Measurements from ENCODE around the gene HDAC4. TPM values are rescaled to one million over a fixed set of nuclear protein-coding genes. Genes with fewer than 3 reads are reported as not detected.

HDAC4 gene
- total RNA-seq, 1 donor from 2014 or later, result 11.8 TPM

DNA sequence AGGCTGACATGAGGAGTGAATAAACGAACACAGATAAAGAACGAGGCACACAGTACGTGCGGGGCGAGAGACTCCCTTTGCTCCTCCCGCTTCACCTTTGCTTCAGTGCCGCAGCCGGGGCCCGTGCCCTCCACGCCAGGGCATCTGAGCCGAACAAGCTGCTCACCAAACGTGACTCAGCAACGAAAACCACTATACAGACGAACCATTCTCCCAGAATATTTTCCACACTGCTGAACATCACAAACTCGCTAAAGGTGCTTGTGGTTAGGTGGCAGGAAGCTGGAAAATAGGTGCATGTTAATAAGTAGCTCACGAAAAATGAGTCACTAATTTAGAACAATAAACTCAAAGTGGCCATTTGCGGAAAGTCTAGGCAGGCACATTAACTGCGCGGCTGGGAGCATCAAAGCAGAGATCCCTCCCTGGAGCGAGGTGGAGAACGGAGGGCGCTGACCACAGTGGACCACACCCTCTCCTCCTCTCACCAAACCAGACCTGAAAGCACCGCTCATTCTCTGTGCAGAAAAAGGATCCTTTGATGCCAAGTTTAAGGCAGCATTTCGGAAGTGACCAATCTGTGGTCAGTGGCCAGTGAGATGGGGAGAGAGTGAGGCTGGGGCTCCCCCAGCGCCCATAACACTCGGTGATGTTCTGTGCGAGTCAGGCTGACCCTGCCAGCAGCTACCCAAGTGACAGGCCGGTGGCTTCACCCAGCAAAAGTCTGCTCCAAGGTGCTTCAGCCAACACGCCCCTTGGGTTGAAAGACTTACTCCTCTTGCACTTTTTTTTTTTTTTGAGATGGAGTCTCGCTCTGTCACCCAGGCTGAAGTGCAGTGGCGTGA lies 153.2 kb downstream of the HDAC4 start:
- no peak for FAIRE-seq
- H3K4me3 ChIP-seq (ENCODE audit: insufficient read depth, low read depth, low read length), result peak overlapping the region; percentile 2
- Mint-ChIP-seq H3K4me3 (ENCODE audit: unreplicated experiment) (no peak overlapping the region), H3K27me3 (ENCODE audit: low read depth, unreplicated experiment) (no peaks in the 10 kb centered on the region), H3K9me3 (ENCODE audit: unreplicated experiment) (no peaks in the 10 kb centered on the region), H3K36me3 (ENCODE audit: low read depth, unreplicated experiment) (no peaks in the 10 kb centered on the region), H3K4me1 (ENCODE audit: low read depth, unreplicated experiment) (peaks cover 22% of the 10 kb centered on the region), H3K27ac (ENCODE audit: unreplicated experiment) (peak overlapping the region; percentile 29)
- peak overlapping the region; percentile 75 for H3K4me2 ChIP-seq (ENCODE audit: low read length)
- H3K27ac ChIP-seq (ENCODE audit: low read depth, low read length), result no peak overlapping the region
- H3K9ac ChIP-seq (ENCODE audit: low read length), result no peak overlapping the region
- DNase-seq (ENCODE audit: low read depth), result peak; percentile 94
- peaks cover 14% of the 10 kb centered on the region for H3K4me1 ChIP-seq (ENCODE audit: insufficient read depth, low read length)
- peaks cover 7% of the 10 kb centered on the region for H4K20me1 ChIP-seq (ENCODE audit: insufficient read depth, low read length)
- no peaks in the 10 kb centered on the region for H3K9me3 ChIP-seq (ENCODE audit: insufficient read depth, low read depth, low read length)
- H2AFZ ChIP-seq (ENCODE audit: low read depth, low read length), result no peak overlapping the region
- TF ChIP-seq, protein P1, sequence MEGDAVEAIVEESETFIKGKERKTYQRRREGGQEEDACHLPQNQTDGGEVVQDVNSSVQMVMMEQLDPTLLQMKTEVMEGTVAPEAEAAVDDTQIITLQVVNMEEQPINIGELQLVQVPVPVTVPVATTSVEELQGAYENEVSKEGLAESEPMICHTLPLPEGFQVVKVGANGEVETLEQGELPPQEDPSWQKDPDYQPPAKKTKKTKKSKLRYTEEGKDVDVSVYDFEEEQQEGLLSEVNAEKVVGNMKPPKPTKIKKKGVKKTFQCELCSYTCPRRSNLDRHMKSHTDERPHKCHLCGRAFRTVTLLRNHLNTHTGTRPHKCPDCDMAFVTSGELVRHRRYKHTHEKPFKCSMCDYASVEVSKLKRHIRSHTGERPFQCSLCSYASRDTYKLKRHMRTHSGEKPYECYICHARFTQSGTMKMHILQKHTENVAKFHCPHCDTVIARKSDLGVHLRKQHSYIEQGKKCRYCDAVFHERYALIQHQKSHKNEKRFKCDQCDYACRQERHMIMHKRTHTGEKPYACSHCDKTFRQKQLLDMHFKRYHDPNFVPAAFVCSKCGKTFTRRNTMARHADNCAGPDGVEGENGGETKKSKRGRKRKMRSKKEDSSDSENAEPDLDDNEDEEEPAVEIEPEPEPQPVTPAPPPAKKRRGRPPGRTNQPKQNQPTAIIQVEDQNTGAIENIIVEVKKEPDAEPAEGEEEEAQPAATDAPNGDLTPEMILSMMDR (IDR thresholded peaks at IDR 0.05; ENCODE audit: insufficient read depth, low read depth, low read length), result no peak
- no peak for TF ChIP-seq EZH2 (IDR thresholded peaks at IDR 0.05; ENCODE audit: insufficient read depth, low read length)
- H3K27me3 ChIP-seq (ENCODE audit: insufficient read depth, low read length), result no peaks in the 10 kb centered on the region
- peaks cover 4% of the 10 kb centered on the region for H3K79me2 ChIP-seq (ENCODE audit: insufficient read depth, low read length)
- no peaks in the 10 kb centered on the region for H3K36me3 ChIP-seq (ENCODE audit: insufficient read depth, low read length)

DNA sequence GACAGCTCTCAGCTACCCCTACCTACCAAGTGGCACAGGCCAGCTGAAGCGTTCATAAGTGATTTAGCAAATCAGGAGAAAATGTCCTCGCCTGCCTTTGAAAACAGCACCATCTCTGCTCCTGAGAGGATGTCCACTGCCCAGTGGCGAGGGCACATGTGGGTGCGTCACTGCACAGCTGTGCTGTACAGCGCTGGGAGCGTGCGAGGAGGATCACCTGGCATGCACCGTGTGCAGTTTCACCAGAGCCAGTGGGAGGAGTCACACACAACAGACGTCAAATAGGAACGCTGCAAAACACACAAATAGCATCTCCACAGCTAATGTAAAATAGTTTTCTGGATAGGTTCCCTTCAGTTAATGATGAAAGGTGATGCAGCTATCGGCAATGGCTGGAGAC lies 154.1 kb downstream of the HDAC4 start:
- H3K4me2 ChIP-seq (ENCODE audit: low read length), result no peak overlapping the region
- TF ChIP-seq, protein P1 (IDR thresholded peaks at IDR 0.05; ENCODE audit: insufficient read depth, low read depth, low read length), result no peak
- TF ChIP-seq EZH2 (IDR thresholded peaks at IDR 0.05; ENCODE audit: insufficient read depth, low read length), result no peak
- no peak overlapping the region for H2AFZ ChIP-seq (ENCODE audit: low read depth, low read length)
- no peak overlapping the region for H3K4me3 ChIP-seq (ENCODE audit: insufficient read depth, low read depth, low read length)
- H3K4me1 Mint-ChIP-seq (ENCODE audit: low read depth, unreplicated experiment), result peaks cover 21% of the 10 kb centered on the region
- no peaks in the 10 kb centered on the region for H3K27me3 Mint-ChIP-seq (ENCODE audit: low read depth, unreplicated experiment)
- no peak overlapping the region for H3K27ac ChIP-seq (ENCODE audit: low read depth, low read length)
- H4K20me1 ChIP-seq (ENCODE audit: insufficient read depth, low read length), result peaks cover 7% of the 10 kb centered on the region
- no peak overlapping the region for H3K9ac ChIP-seq (ENCODE audit: low read length)
- no peak for FAIRE-seq
- H3K9me3 ChIP-seq (ENCODE audit: insufficient read depth, low read depth, low read length), result no peaks in the 10 kb centered on the region
- no peak overlapping the region for H3K27ac Mint-ChIP-seq (ENCODE audit: unreplicated experiment)
- peaks cover 4% of the 10 kb centered on the region for H3K79me2 ChIP-seq (ENCODE audit: insufficient read depth, low read length)
- H3K27me3 ChIP-seq (ENCODE audit: insufficient read depth, low read length), result no peaks in the 10 kb centered on the region
- H3K36me3 ChIP-seq (ENCODE audit: insufficient read depth, low read length), result no peaks in the 10 kb centered on the region
- no peak for DNase-seq (ENCODE audit: low read depth)
- H3K9me3 Mint-ChIP-seq (ENCODE audit: unreplicated experiment), result peaks cover 3% of the 10 kb centered on the region
- H3K36me3 Mint-ChIP-seq (ENCODE audit: low read depth, unreplicated experiment), result no peaks in the 10 kb centered on the region
- no peak overlapping the region for H3K4me3 Mint-ChIP-seq (ENCODE audit: unreplicated experiment)
- H3K4me1 ChIP-seq (ENCODE audit: insufficient read depth, low read length), result peaks cover 14% of the 10 kb centered on the region
